HG03342 (cell line): ENCODE data around the gene CNP.

Source experiments
- ATAC-seq: cut with Tn5 transposase; IDR thresholded peaks from one replicate; pipeline ENCODE4 v1.9.1; 2021; ENCODE audit warnings: mild to moderate bottlenecking, moderate library complexity; ENCODE audit not compliant: unreplicated experiment

CNP gene

DNA sequence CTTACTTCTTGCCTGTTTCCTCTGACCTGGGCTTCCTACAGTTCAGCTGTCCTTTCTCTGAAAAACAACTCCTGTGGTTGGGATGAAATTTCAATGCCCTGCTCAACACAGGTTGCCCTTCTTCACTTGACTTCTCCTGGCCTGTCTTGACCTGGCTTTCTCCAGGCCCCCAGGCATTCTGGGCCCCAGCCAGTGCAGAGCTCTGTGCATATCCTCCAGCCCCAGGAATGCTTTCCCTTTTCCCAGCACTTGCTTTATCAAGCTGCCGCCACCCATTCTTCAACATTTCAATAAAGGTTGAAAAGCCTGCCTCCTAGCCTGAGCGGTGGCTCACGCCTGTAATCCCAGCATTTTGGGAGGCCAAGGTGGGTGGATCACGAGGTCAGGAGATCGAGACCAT is 25.4 kb upstream of the CNP start:
- ATAC-seq = no peak

- ATAC-seq = no peak
Observed at GRCh38 chr17:41942626-41943373, 23.8 kb upstream of the CNP start.

- ATAC-seq = no peak
Observed at GRCh38 chr17:41943492-41943891, 23.1 kb upstream of the CNP start.

- no peak for ATAC-seq
Observed at GRCh38 chr17:41944943-41945342, 21.7 kb upstream of the CNP start.

GRCh38 chr17:41948762-41949460 is 17.7 kb upstream of the CNP start:
- no peak for ATAC-seq

- no peak for ATAC-seq
Observed at GRCh38 chr17:41956522-41956921, 10.1 kb upstream of the CNP start.

DNA sequence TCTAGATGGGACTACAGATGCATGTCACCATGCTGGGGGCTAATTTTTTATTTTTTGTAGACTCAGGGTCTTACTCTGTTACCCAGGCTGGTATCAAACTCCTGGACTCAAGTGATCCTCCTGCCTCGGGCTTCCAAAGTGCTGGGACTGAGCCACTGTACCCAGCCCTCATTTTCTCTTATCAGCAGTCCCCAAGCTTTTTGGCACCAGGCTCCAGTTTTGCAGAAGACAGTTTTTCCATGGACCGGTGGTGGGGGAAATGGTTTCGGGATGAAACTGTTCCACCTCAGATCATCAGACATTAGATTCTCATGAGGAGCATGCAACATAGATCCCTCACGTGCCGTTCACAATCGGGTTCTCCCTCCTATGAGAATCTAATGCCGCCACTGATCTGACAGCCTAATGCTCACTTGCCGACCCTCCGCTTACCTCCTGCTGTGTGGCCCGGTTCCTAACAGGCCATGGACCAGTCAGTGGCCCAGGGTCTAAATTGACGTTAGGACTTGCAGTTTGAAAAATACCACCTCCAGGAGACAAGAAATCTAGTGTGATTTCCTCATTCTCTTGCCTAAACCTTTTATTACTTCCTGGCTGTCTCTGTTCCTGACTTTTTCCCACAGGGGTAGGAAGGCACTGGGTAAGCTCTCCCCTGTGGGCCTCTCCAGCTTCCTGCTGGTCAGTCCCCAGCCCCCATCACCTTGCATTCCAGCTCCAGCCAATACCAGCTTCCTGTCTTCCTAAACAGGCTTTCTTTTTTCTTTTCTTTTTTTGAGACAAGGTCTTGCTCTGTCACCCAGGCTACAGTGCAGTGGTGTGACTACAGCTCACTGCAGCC is 9.3 kb upstream of the CNP start:
- no peak for ATAC-seq

GRCh38 chr17:41957869-41958439 is 8.6 kb upstream of the CNP start:
- no peak for ATAC-seq

GRCh38 chr17:41959030-41959335 is 7.6 kb upstream of the CNP start:
- no peak for ATAC-seq

DNA sequence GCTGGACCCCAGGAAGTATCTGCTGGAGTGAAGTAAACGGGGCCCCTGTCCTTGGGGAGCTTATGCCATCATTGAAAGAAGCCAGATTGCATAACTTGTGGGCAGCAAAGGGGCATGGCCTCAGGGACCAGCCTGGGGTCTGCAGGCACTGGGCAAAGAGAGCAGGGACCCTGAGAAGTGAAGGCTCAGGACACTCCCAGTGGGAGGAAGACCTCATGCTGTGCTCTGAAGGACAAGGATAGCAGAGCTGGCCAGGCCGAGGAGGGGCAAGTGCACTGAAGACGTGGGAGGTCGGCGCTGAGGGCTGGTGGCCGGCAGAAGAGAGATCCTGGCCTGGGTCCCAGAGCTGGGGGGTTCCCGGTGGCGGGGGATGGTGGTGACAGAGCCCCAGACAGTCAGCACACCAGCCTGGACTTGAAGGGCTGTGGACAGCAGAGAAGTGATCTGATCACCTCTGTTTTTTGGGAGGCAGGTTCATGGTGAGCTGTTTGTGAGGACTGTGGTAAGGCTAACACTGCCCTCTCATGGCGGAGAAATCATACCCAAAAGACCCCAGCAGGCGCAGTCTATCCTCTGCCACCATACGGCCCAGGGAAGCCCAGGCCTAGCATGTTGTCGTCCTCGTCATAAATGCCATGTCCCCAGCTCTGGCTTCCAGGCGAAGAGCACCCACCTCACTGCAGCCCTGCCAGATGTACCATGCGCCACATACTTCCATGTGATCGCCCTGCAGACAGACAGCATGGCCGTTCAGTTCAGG is 7.1 kb upstream of the CNP start:
- no peak for ATAC-seq

DNA sequence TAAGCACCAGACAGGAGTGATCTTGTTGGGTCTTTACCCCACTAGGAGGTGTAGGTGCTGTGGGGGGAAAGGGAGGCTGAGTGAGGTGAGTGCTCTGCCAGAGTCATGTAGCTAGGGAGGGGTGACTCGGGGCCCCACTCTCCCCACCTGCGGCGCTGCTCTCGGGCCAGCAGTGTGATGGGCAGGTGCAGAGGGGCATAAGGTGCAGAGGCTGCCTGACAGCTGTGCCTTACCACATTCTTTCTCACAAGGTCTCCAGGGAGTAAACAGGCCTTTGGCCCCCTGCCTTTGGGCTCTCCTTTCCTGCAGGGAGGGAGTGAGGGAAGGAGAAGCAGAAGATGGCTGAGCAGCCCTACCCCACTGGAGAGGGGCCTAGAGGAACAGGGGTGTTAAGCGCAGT is 4.5 kb upstream of the CNP start:
- ATAC-seq = no peak

GRCh38 chr17:41962768-41963434 is 3.7 kb upstream of the CNP start:
- no peak for ATAC-seq

- no peak for ATAC-seq
Observed at GRCh38 chr17:41965694-41966462, 717 bp upstream of the CNP start.

- ATAC-seq = no peak
Observed at GRCh38 chr17:41967141-41967920, 736 bp downstream of the CNP start.

GRCh38 chr17:41967921-41968578 is 1.5 kb downstream of the CNP start:
- ATAC-seq = no peak

DNA sequence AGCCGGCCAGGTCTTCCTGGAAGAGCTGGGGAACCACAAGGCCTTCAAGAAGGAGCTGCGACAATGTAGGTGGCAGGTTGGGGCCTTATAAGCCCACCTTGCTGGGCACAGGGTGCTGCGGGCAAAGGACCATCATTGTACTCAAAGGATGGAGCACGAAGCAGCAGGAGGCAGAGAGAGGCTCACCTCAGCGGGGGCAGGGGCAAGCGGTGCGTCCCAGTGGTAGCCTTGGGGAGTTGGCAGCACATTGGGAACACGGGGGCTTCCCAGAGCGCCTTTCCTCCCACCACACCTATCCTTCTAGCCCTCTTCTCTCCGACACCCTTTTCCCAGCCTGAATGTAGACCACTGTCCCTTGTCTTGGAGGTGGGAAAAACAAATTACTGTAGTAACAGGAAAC is 2.1 kb downstream of the CNP start:
- ATAC-seq = no peak

DNA sequence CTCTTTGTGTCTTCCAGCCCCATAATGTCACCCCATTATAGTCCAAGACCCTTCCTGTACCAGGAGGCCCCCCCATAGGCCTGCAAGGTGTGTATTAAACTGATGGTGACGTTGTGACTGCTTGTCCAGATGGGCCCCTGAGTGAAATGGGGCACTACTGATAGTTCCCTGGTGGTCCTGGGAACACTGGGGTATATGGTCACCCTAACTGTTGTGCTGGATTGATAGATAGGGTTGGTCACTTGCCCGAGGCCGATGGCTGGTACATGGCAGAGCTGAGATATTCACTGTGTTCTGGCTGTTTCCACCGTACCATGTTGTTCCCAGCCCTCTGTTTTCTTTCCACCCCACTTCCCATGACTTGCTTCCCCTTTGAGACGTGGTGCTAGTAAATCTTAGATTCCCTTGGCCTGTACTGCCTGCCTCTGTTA is 4.3 kb downstream of the CNP start:
- no peak for ATAC-seq
